Measurements from ENCODE around the gene GOLGA6A.
"Not testable (repeated sequence)": the region's sequence is repeated elsewhere in the genome, so short reads cannot be mapped to it uniquely, and the experiment has no call there.

The GOLGA6A gene

GRCh38 chr15:74052271-74053260, 29.8 kb downstream of the GOLGA6A start:
- not testable (repeated sequence) for DNase-seq

GRCh38 chr15:74050556-74051234, 31.7 kb downstream of the GOLGA6A start:
- DNase-seq: no peak

- no peak for DNase-seq
These were observed 32.2 kb downstream of the GOLGA6A start for GRCh38 chr15:74050127-74050526.

- no peak for DNase-seq
These were observed 36.1 kb downstream of the GOLGA6A start for GRCh38 chr15:74046275-74046674.

- DNase-seq: no peak
These were observed 36.6 kb downstream of the GOLGA6A start for GRCh38 chr15:74045636-74046274.

- no peak for DNase-seq
These were observed 37.2 kb downstream of the GOLGA6A start for GRCh38 chr15:74045184-74045583.

GRCh38 chr15:74044267-74045110, 37.9 kb downstream of the GOLGA6A start:
- DNase-seq: no peak

GRCh38 chr15:74043425-74044266, 38.7 kb downstream of the GOLGA6A start:
- DNase-seq: no peak

GRCh38 chr15:74042603-74043424, 39.5 kb downstream of the GOLGA6A start:
- DNase-seq: no peak

GRCh38 chr15:74041777-74042435, 40.4 kb downstream of the GOLGA6A start:
- no peak for DNase-seq

GRCh38 chr15:74041311-74041756, 41.0 kb downstream of the GOLGA6A start:
- DNase-seq: no peak

- no peak for DNase-seq
These were observed 42.1 kb downstream of the GOLGA6A start for GRCh38 chr15:74040109-74040850.

GRCh38 chr15:74039656-74040010, 42.7 kb downstream of the GOLGA6A start:
- no peak for DNase-seq

GRCh38 chr15:74038707-74039655, 43.4 kb downstream of the GOLGA6A start:
- no peak for DNase-seq

GRCh38 chr15:74037171-74038117, 44.9 kb downstream of the GOLGA6A start:
- DNase-seq: no peak

GRCh38 chr15:74036271-74037170, 45.8 kb downstream of the GOLGA6A start:
- DNase-seq: no peak
